Uterus (tissue), 2 donors: Measurements from ENCODE around the gene AOAH.

ENCODE experiments used
- CTCF ChIP-seq, 4 experiments: fragments of 200-600 bp in 2 of 4; fragments of 450-650 bp in 2 of 4; sonication (generic) in 2 of 4; IDR thresholded peaks; one replicate each; pipeline ENCODE4 v1.5.1; 2016 to 2019; ENCODE audit warnings: antibody characterized with exemption in 4 of 4, mild to moderate bottlenecking in 2 of 4, moderate library complexity in 1 of 4
- POLR2A ChIP-seq, 2 donors: fragments of 450-650 bp; IDR thresholded peaks; one replicate each; pipeline ENCODE4 v1.6.1; 2016; ENCODE audit warnings: antibody characterized with exemption in 2 of 2, mild to moderate bottlenecking in 1 of 2, moderate library complexity in 1 of 2

- TF ChIP-seq CTCF (IDR thresholded peaks at IDR 0.05) (no peak), POLR2A (IDR thresholded peaks at IDR 0.05) (no peak)
These were observed 69.9 kb downstream of the AOAH start for GRCh38 chr7:36654436-36654835.
